GM21528 (cell line): Measurements from ENCODE around the gene CARD6.
"Not testable (repeated sequence)": the region's sequence is repeated elsewhere in the genome, so short reads cannot be mapped to it uniquely, and the experiment has no call there.

Source experiments
- ATAC-seq: cut with Tn5 transposase; IDR thresholded peaks from one replicate; pipeline ENCODE4 v1.9.1; 2021; ENCODE audit warnings: mild to moderate bottlenecking, moderate library complexity; ENCODE audit not compliant: unreplicated experiment, low FRiP score

Gene CARD6

GRCh38 chr5:40841068-40841805 lies at the start of gene CARD6:
CARD6 (plus strand) TSS chr5:40841367; CDS start chr5:40841383, 16 bp downstream.
- ATAC-seq, result no peak

- no peak for ATAC-seq
These were observed 49.4 kb upstream of the CARD6 start for GRCh38 chr5:40791715-40792139.

GRCh38 chr5:40792691-40793090 lies 48.5 kb upstream of the CARD6 start:
- not testable (repeated sequence) for ATAC-seq

- ATAC-seq, result not testable (repeated sequence)
These were observed 46.8 kb upstream of the CARD6 start for GRCh38 chr5:40794340-40794739.

- not testable (repeated sequence) for ATAC-seq
These were observed 46.3 kb upstream of the CARD6 start for GRCh38 chr5:40794877-40795276.

GRCh38 chr5:40796487-40796889 lies 44.7 kb upstream of the CARD6 start:
- no peak for ATAC-seq

- peak; percentile 52 for ATAC-seq
These were observed 43.7 kb upstream of the CARD6 start for GRCh38 chr5:40797273-40798011.

- peak; percentile 95 for ATAC-seq
These were observed 43.0 kb upstream of the CARD6 start, which contains the start of gene PRKAA1 for GRCh38 chr5:40798012-40798800. PRKAA1 (minus strand) TSS chr5:40798374; CDS start chr5:40798189, 185 bp downstream.

GRCh38 chr5:40798801-40799210 lies 42.4 kb upstream of the CARD6 start:
- ATAC-seq, result no peak

- no peak for ATAC-seq
These were observed 41.9 kb upstream of the CARD6 start for GRCh38 chr5:40799258-40799657.

GRCh38 chr5:40801771-40802562 lies 39.2 kb upstream of the CARD6 start:
- no peak for ATAC-seq

- no peak for ATAC-seq
These were observed 29.0 kb upstream of the CARD6 start for GRCh38 chr5:40812125-40812524.

GRCh38 chr5:40813698-40814281 lies 27.4 kb upstream of the CARD6 start:
- no peak for ATAC-seq

GRCh38 chr5:40823459-40823858 lies 17.7 kb upstream of the CARD6 start:
- no peak for ATAC-seq

- not testable (repeated sequence) for ATAC-seq
These were observed 15.6 kb upstream of the CARD6 start for GRCh38 chr5:40825461-40826043.

- ATAC-seq, result no peak
These were observed 14.5 kb upstream of the CARD6 start for GRCh38 chr5:40826489-40827187.

- no peak for ATAC-seq
These were observed 13.8 kb upstream of the CARD6 start for GRCh38 chr5:40827188-40827977.
